HepG2 (cell line): Measurements from ENCODE around the gene GPBP1. TPM values are rescaled to one million over a fixed set of nuclear protein-coding genes. Genes with fewer than 3 reads are reported as not detected.

ENCODE experiments used
- ATAC-seq: fragments of 200-7000 bp; cut with Tn5 transposase; 3 replicates; pipeline ENCODE4 v1.9.1; 2020; ENCODE audit warnings: mild to moderate bottlenecking, moderate library complexity
- BruUV-seq: library from RNA; stranded (reverse); fragments of 400-500 nt; replicated peaks from 2 replicates; lab custom pipeline; 2021; lab: Mats Ljungman, UMichigan
- CTCF ChIA-PET: fragments of 300-600 bp; formaldehyde crosslinking; extraction: SDS; loops from one replicate; lab custom pipeline; 2021; ENCODE audit warnings: low total read pairs, inconsistent platforms, low intra/inter-chr PET ratio; lab: Yijun Ruan, JAX
- POLR2A ChIA-PET: fragments of 350-600 bp; sonication (Branson Sonifier 250); formaldehyde crosslinking; loops from one replicate; lab custom pipeline; 2020; ENCODE audit warnings: antibody characterized with exemption, inconsistent platforms; lab: Yijun Ruan, JAX
- DNase-seq: peaks from one replicate; pipeline ENCODE4 v3.0.0-alpha.2; 2015; ENCODE audit warnings: low spot score
- FAIRE-seq: peaks from 3 replicates; lab custom pipeline; 2011; peaks lifted over from hg19 to GRCh38; lab: Jason Lieb, UNC
- H2AFZ ChIP-seq: one replicate; pipeline ENCODE4 v1.6.1; 2011; ENCODE audit warnings: low read length, inconsistent platforms
- H3K27ac ChIP-seq: fragments of 300-600 bp; 3 replicates; pipeline ENCODE4 v1.8.0; 2011; ENCODE audit warnings: mixed run types, mild to moderate bottlenecking, mixed read lengths, low read length, inconsistent platforms; ENCODE audit not compliant: insufficient read depth; ENCODE audit errors: extremely low read length
- H3K27me3 ChIP-seq, 2 experiments: fragments of 200-600 bp in 1 of 2; 2 replicates in 1 of 2; 3 replicates in 1 of 2; pipeline versions ENCODE4 v1.6.0 to v1.8.0; 2011; ENCODE audit warnings: low read length in 2 of 2, mild to moderate bottlenecking in 2 of 2, moderate library complexity in 2 of 2, inconsistent platforms in 1 of 2; ENCODE audit not compliant: insufficient read depth in 2 of 2, control insufficient read depth in 1 of 2
- H3K36me3 ChIP-seq, 2 experiments: fragments of 200-600 bp in 1 of 2; replicated peaks in 1 of 2; 2 replicates in 1 of 2; 3 replicates in 1 of 2; pipeline versions ENCODE4 v1.5.1 to v1.8.0; 2011; ENCODE audit warnings: low read length in 2 of 2, inconsistent platforms in 1 of 2; ENCODE audit not compliant: insufficient read depth in 2 of 2, control insufficient read depth in 1 of 2
- H3K4me1 ChIP-seq: 2 replicates; pipeline ENCODE4 v1.5.1; 2012; ENCODE audit warnings: low read length, inconsistent platforms; ENCODE audit not compliant: insufficient read depth
- H3K4me2 ChIP-seq: 2 replicates; pipeline ENCODE4 v1.6.0; 2011; ENCODE audit warnings: low read depth, low read length, inconsistent platforms
- H3K4me3 ChIP-seq, 3 experiments: fragments of 200-600 bp in 1 of 3; sonication (generic), shearing (Covaris generic) in 1 of 3; replicated peaks in 1 of 3; 2 replicates each; pipeline ENCODE4 v1.5.1; 2011 to 2016; ENCODE audit warnings: low read length in 3 of 3, inconsistent platforms in 2 of 3, low read depth in 2 of 3, mild to moderate bottlenecking in 2 of 3, control low read depth in 1 of 3, mixed read lengths in 1 of 3; ENCODE audit not compliant: insufficient read depth in 1 of 3
- H3K79me2 ChIP-seq: one replicate; pipeline ENCODE4 v1.6.1; 2011; ENCODE audit warnings: low read length, inconsistent platforms; ENCODE audit not compliant: insufficient read depth
- H3K9ac ChIP-seq: 2 replicates; pipeline ENCODE4 v1.6.0; 2011; ENCODE audit warnings: mild to moderate bottlenecking, low read depth, low read length, inconsistent platforms; ENCODE audit not compliant: insufficient read depth
- H3K9me3 ChIP-seq: 2 replicates; pipeline ENCODE4 v1.5.1; 2012; ENCODE audit warnings: mild to moderate bottlenecking, low read length
- H4K20me1 ChIP-seq: 2 replicates; pipeline ENCODE4 v1.6.0; 2011; ENCODE audit warnings: inconsistent platforms, mild to moderate bottlenecking, low read length, moderate library complexity; ENCODE audit not compliant: insufficient read depth
- CTCF ChIP-seq: sonication (generic); formaldehyde crosslinking; IDR thresholded peaks from 2 replicates; pipeline ENCODE4 v1.5.0; 2020; ENCODE audit warnings: mild to moderate bottlenecking, missing genetic modification reagents, moderate library complexity
- HIC2 ChIP-seq: sonication (generic); formaldehyde crosslinking; IDR thresholded peaks from 2 replicates; pipeline ENCODE4 v1.9.0; 2022; ENCODE audit warnings: low read depth, missing genetic modification reagents
- KLF16 ChIP-seq, 2 experiments: sonication (generic) in 1 of 2; formaldehyde crosslinking in 1 of 2; IDR thresholded peaks; 2 replicates each; pipeline versions ENCODE4 v1.6.1 to v1.8.0; 2016 to 2023; ENCODE audit warnings: missing genetic modification reagents in 2 of 2, missing compliant biosample characterization in 1 of 2
- KMT2B ChIP-seq: IDR thresholded peaks from 2 replicates; pipeline ENCODE4 v1.6.1; 2016; ENCODE audit warnings: missing genetic modification reagents, missing compliant biosample characterization
- MAFF ChIP-seq: IDR thresholded peaks from 2 replicates; pipeline ENCODE4 v1.6.1; 2011; ENCODE audit warnings: low read depth, low read length, improper control_type of control experiment
- NBN ChIP-seq: fragments of 450-650 bp; conservative IDR thresholded peaks from 2 replicates; pipeline ENCODE4 v1.6.1; 2017
- RAD21 ChIP-seq: fragments of 450-650 bp; formaldehyde crosslinking; IDR thresholded peaks from 2 replicates; pipeline ENCODE4 v1.5.0; 2020; ENCODE audit warnings: mild to moderate bottlenecking
- RNF219 ChIP-seq: sonication (generic); formaldehyde crosslinking; IDR thresholded peaks from 2 replicates; pipeline ENCODE4 v1.5.0; 2020; ENCODE audit warnings: mild to moderate bottlenecking, missing genetic modification reagents
- SRSF4 ChIP-seq: fragments of 200-400 bp; formaldehyde crosslinking; IDR thresholded peaks from one replicate; pipeline ENCODE4 v1.6.1; 2018; ENCODE audit warnings: mild to moderate bottlenecking, low read depth, low read length, moderate library complexity; ENCODE audit not compliant: poor library complexity, severe bottlenecking
- STAG1 ChIP-seq: sonication (generic); formaldehyde crosslinking; IDR thresholded peaks from 2 replicates; pipeline ENCODE4 v1.4.0; 2020; ENCODE audit warnings: missing genetic modification reagents
- YY1 ChIP-seq: IDR thresholded peaks from 2 replicates; pipeline ENCODE4 v1.6.1; 2011; ENCODE audit warnings: low read length, low read depth, moderate library complexity, mild to moderate bottlenecking; ENCODE audit not compliant: insufficient read depth, insufficient replicate concordance
- ZFYVE20 ChIP-seq: sonication (generic); formaldehyde crosslinking; IDR thresholded peaks from 2 replicates; pipeline ENCODE4 v1.8.0; 2023; ENCODE audit warnings: low read depth, mild to moderate bottlenecking, moderate library complexity, missing genetic modification reagents, borderline replicate concordance
- ZNF207 ChIP-seq: fragments of 450-650 bp; IDR thresholded peaks from 2 replicates; pipeline ENCODE4 v1.6.1; 2016; ENCODE audit warnings: antibody characterized with exemption, borderline replicate concordance
- ZNF296 ChIP-seq: sonication (generic); formaldehyde crosslinking; conservative IDR thresholded peaks from 2 replicates; pipeline ENCODE4 v1.5.0; 2020; ENCODE audit warnings: mild to moderate bottlenecking, missing genetic modification reagents
- ZNF431 ChIP-seq: sonication (generic); formaldehyde crosslinking; IDR thresholded peaks from 2 replicates; pipeline ENCODE4 v1.9.0; 2022; ENCODE audit warnings: missing genetic modification reagents, low read depth, mild to moderate bottlenecking, borderline replicate concordance
- ZNF543 ChIP-seq: sonication (generic); formaldehyde crosslinking; IDR thresholded peaks from 2 replicates; pipeline ENCODE4 v1.4.0; 2020; ENCODE audit warnings: mild to moderate bottlenecking, missing genetic modification reagents
- ZNF564 ChIP-seq: sonication (generic); formaldehyde crosslinking; IDR thresholded peaks from 2 replicates; pipeline ENCODE4 v1.8.1; 2023; ENCODE audit warnings: mild to moderate bottlenecking, missing genetic modification reagents
- ZNF652 ChIP-seq: IDR thresholded peaks from 2 replicates; pipeline ENCODE4 v1.6.1; 2016; ENCODE audit warnings: low read depth, borderline replicate concordance
- ZNF737 ChIP-seq: sonication (generic); formaldehyde crosslinking; IDR thresholded peaks from 2 replicates; pipeline ENCODE4 v1.5.0; 2020; ENCODE audit warnings: missing genetic modification reagents, mild to moderate bottlenecking, borderline replicate concordance
- ZSCAN22 ChIP-seq: sonication (generic); formaldehyde crosslinking; IDR thresholded peaks from 2 replicates; pipeline ENCODE4 v1.4.0; 2020; ENCODE audit warnings: mild to moderate bottlenecking, missing genetic modification reagents
- WGBS: methylation state at CpG from one replicate; pipeline ENCODE4 v1.1.6; 2017; ENCODE audit warnings: low lambda C conversion rate; 5-methylcytosine and 5-hydroxymethylcytosine counted together
- in situ Hi-C: cut with HindIII; loops from 2 replicates; pipeline ENCODE4 v1.10.0; 2017; ENCODE audit warnings: low pct_unique_long_range_greater_than_20kb; ENCODE audit not compliant: extremely low pct_ligation_motif_present
- intact Hi-C: fragments of 100-400 bp; cut with micrococcal nuclease; formaldehyde crosslinking; loops from one replicate; pipeline ENCODE4 v1.10.0; 2022; ENCODE audit not compliant: unreplicated experiment
- polyA plus RNA-seq, 8 experiments: library from polyadenylated mRNA; depleted of rRNA in 3 of 8; stranded (reverse) in 7 of 8; unstranded in 1 of 8; fragments of >200 nt; fragmentation: Illumina TruSeq in 4 of 8; extraction: Trizol in 4 of 8; gene quantifications; 2 replicates each; pipeline versions ENCODE4 v1.2.1 to v1.2.3, GENCODE V29; 2011 to 2016; ENCODE audit warnings: low read depth in 4 of 8, missing spikeins in 1 of 8, mixed read lengths in 1 of 8; ENCODE audit not compliant: insufficient read depth in 1 of 8
- total RNA-seq, 5 experiments: library from RNA; depleted of rRNA; stranded (reverse); fragments of >200 nt; fragmentation: Illumina TruSeq; extraction: Trizol; gene quantifications; 2 replicates each; pipeline ENCODE4 v1.2.3, GENCODE V29; 2016; ENCODE audit warnings: low read depth in 1 of 5

The GPBP1 gene
- total and polyA plus RNA-seq, 2 of the 13 experiments (the other 11 are each of a cell fraction or from before 2014, with no cell fraction given), result 27.1 to 72.2 TPM

GRCh38 chr5:57221049-57221568 lies 47.2 kb downstream of the GPBP1 start:
- Histone ChIP-seq H3K36me3 (peaks cover 7 to 25% of the 10 kb centered on the region in 2 experiments; a peak in 4 of 5 replicates), H3K27ac (no peak overlapping the region), H4K20me1 (peaks cover 35% of the 10 kb centered on the region), H3K9me3 (no peaks in the 10 kb centered on the region), H3K9ac (no peak overlapping the region), H3K4me2 (no peak overlapping the region), H3K4me3 (no peak overlapping the region), H2AFZ (no peak overlapping the region), H3K27me3 (no peaks in the 10 kb centered on the region), H3K79me2 (peaks cover 84% of the 10 kb centered on the region), H3K4me1 (0 out of 2 replicates have a peak, but pooled peaks cover 12% of the 10 kb centered on the region)
- in situ Hi-C loops (no loop called here), intact Hi-C loops (loop anchor here (1.0 to 2.0 kb wide), 5 partner anchors 36 to 320 kb away; partner anchors contain the start of gene SETD9)
- TSS peak; percentile 5 for BruUV-seq
- DNase-seq (peak; percentile 59), FAIRE-seq (no peak), ATAC-seq (peak; percentile 66; the same call in 2 of the 3 replicates)
- CTCF ChIA-PET, result interaction anchor here (1.4 to 1.7 kb wide), 3 partner anchors 83 to 320 kb away, joined by 4 to 13 read pairs (median 9); no protein-coding TSS in a partner anchor
- POLR2A ChIA-PET, result no interaction called here
- 84% methylated on average over 2 of the region's 2 CpGs for WGBS
- TF ChIP-seq ZNF564 (CRISPR knock-in tag) (no peak), ZNF543 (CRISPR knock-in tag) (no peak), SRSF4 (no peak), KLF16 (CRISPR knock-in tag; IDR thresholded peaks at IDR 0.05) (no peak), MAFF (no peak), STAG1 (CRISPR knock-in tag) (peak; percentile 75), ZNF296 (CRISPR knock-in tag) (no peak), ZFYVE20 (CRISPR knock-in tag) (no peak), RAD21 (CRISPR knock-in tag) (peak; percentile 60; the same call in 1 of the 2 replicates), KMT2B (no peak), HIC2 (CRISPR knock-in tag) (no peak), RNF219 (no peak), ZSCAN22 (CRISPR knock-in tag) (no peak), YY1 (no peak), ZNF737 (no peak), CTCF (CRISPR knock-in tag) (peak; percentile 68), ZNF431 (no peak), NBN (no peak), ZNF207 (no peak), ZNF652 (CRISPR knock-in tag) (no peak)
